HEK293 (cell line): ENCODE data around the gene ZNF45.

Experiments used
- BCL11A ChIP-seq: fragments of 450-650 bp; formaldehyde crosslinking; IDR thresholded peaks from 2 replicates; pipeline ENCODE4 v1.5.1; 2016; ENCODE audit warnings: low read depth, missing biosample characterization, missing genetic modification characterization
- FEZF1 ChIP-seq: fragments of 450-650 bp; formaldehyde crosslinking; IDR thresholded peaks from 2 replicates; pipeline ENCODE4 v1.5.1; 2016; ENCODE audit warnings: missing biosample characterization, missing genetic modification characterization
- HOXD13 ChIP-seq: sonication (generic); formaldehyde crosslinking; IDR thresholded peaks from 2 replicates; pipeline ENCODE4 v1.8.0; 2022; ENCODE audit warnings: missing genetic modification reagents, borderline replicate concordance
- KLF1 ChIP-seq: fragments of 450-650 bp; formaldehyde crosslinking; IDR thresholded peaks from 2 replicates; pipeline ENCODE4 v1.5.1; 2016; ENCODE audit warnings: missing biosample characterization, missing genetic modification characterization
- MEIS1 ChIP-seq: sonication (generic); formaldehyde crosslinking; IDR thresholded peaks from 2 replicates; pipeline ENCODE4 v1.8.1; 2022; ENCODE audit warnings: missing genetic modification reagents, mild to moderate bottlenecking, borderline replicate concordance
- PRDM4 ChIP-seq: fragments of 450-650 bp; formaldehyde crosslinking; IDR thresholded peaks from 2 replicates; pipeline ENCODE4 v1.5.1; 2017; ENCODE audit warnings: missing biosample characterization, missing genetic modification characterization
- ZBTB1 ChIP-seq: fragments of 450-650 bp; formaldehyde crosslinking; IDR thresholded peaks from 2 replicates; pipeline ENCODE4 v1.5.1; 2016; ENCODE audit warnings: missing biosample characterization, missing genetic modification characterization
- ZFP41 ChIP-seq: fragments of 450-650 bp; formaldehyde crosslinking; IDR thresholded peaks from 2 replicates; pipeline ENCODE4 v1.5.1; 2016; ENCODE audit warnings: missing biosample characterization, missing genetic modification characterization, borderline replicate concordance
- ZNF10 ChIP-seq: fragments of 450-650 bp; formaldehyde crosslinking; IDR thresholded peaks from 2 replicates; pipeline ENCODE4 v1.5.1; 2017; ENCODE audit warnings: missing biosample characterization, missing genetic modification characterization
- ZNF146 ChIP-seq: fragments of 450-650 bp; formaldehyde crosslinking; IDR thresholded peaks from 2 replicates; pipeline ENCODE4 v1.5.1; 2016; ENCODE audit warnings: missing biosample characterization, missing genetic modification characterization
- ZNF169 ChIP-seq: fragments of 450-650 bp; formaldehyde crosslinking; IDR thresholded peaks from 2 replicates; pipeline ENCODE4 v1.5.1; 2016; ENCODE audit warnings: missing biosample characterization, missing genetic modification characterization
- ZNF2 ChIP-seq: fragments of 450-650 bp; formaldehyde crosslinking; IDR thresholded peaks from 2 replicates; pipeline ENCODE4 v1.5.1; 2016; ENCODE audit warnings: missing biosample characterization, missing genetic modification characterization
- ZNF202 ChIP-seq: fragments of 450-650 bp; formaldehyde crosslinking; IDR thresholded peaks from 2 replicates; pipeline ENCODE4 v1.5.1; 2016; ENCODE audit warnings: missing biosample characterization, missing genetic modification characterization, borderline replicate concordance
- ZNF248 ChIP-seq: fragments of 450-650 bp; formaldehyde crosslinking; IDR thresholded peaks from 2 replicates; pipeline ENCODE4 v1.5.1; 2017; ENCODE audit warnings: missing biosample characterization, missing genetic modification characterization
- ZNF350 ChIP-seq: fragments of 450-650 bp; formaldehyde crosslinking; IDR thresholded peaks from 2 replicates; pipeline ENCODE4 v1.5.0; 2017; ENCODE audit warnings: missing biosample characterization, mild to moderate bottlenecking, missing genetic modification characterization
- ZNF394 ChIP-seq: fragments of 450-650 bp; formaldehyde crosslinking; IDR thresholded peaks from 2 replicates; pipeline ENCODE4 v1.5.1; 2016; ENCODE audit warnings: missing biosample characterization, missing genetic modification characterization, mild to moderate bottlenecking, moderate library complexity, borderline replicate concordance
- ZNF529 ChIP-seq: fragments of 450-650 bp; formaldehyde crosslinking; IDR thresholded peaks from 2 replicates; pipeline ENCODE4 v1.5.1; 2017; ENCODE audit warnings: missing genetic modification characterization, missing biosample characterization; ENCODE audit not compliant: insufficient replicate concordance
- ZNF621 ChIP-seq: fragments of 450-650 bp; formaldehyde crosslinking; IDR thresholded peaks from 2 replicates; pipeline ENCODE4 v1.5.1; 2017; ENCODE audit warnings: missing biosample characterization, missing genetic modification characterization
- ZNF623 ChIP-seq: fragments of 450-650 bp; formaldehyde crosslinking; IDR thresholded peaks from 2 replicates; pipeline ENCODE4 v1.5.1; 2016; ENCODE audit warnings: missing biosample characterization, missing genetic modification characterization
- ZNF624 ChIP-seq: fragments of 450-650 bp; formaldehyde crosslinking; IDR thresholded peaks from 2 replicates; pipeline ENCODE4 v1.5.1; 2017; ENCODE audit warnings: missing biosample characterization, missing genetic modification characterization
- ZNF626 ChIP-seq: fragments of 450-650 bp; sonication (Bioruptor Pico); formaldehyde crosslinking; IDR thresholded peaks from 2 replicates; pipeline ENCODE4 v1.5.1; 2018; ENCODE audit warnings: missing biosample characterization, missing genetic modification characterization, inconsistent platforms
- ZNF670 ChIP-seq: fragments of 450-650 bp; formaldehyde crosslinking; IDR thresholded peaks from 2 replicates; pipeline ENCODE4 v1.5.1; 2016; ENCODE audit warnings: missing biosample characterization, missing genetic modification characterization, low read depth
- ZSCAN23 ChIP-seq: fragments of 450-650 bp; formaldehyde crosslinking; IDR thresholded peaks from 2 replicates; pipeline ENCODE4 v1.5.1; 2016; ENCODE audit warnings: missing biosample characterization, missing genetic modification characterization
- TF ChIP-seq, protein P1 (sequence below): fragments of 450-650 bp; formaldehyde crosslinking; conservative IDR thresholded peaks from 2 replicates; pipeline ENCODE4 v1.5.1; 2016; ENCODE audit warnings: low read depth, missing biosample characterization, missing genetic modification characterization
- TF ChIP-seq, protein P2 (sequence below): fragments of 450-650 bp; formaldehyde crosslinking; IDR thresholded peaks from 2 replicates; pipeline ENCODE4 v1.5.1; 2017; ENCODE audit warnings: missing biosample characterization, missing genetic modification characterization
- TF ChIP-seq, protein P3 (sequence below): fragments of 450-650 bp; formaldehyde crosslinking; IDR thresholded peaks from 2 replicates; pipeline ENCODE4 v1.5.1; 2016; ENCODE audit warnings: missing biosample characterization, missing genetic modification characterization

The ZNF45 gene

DNA sequence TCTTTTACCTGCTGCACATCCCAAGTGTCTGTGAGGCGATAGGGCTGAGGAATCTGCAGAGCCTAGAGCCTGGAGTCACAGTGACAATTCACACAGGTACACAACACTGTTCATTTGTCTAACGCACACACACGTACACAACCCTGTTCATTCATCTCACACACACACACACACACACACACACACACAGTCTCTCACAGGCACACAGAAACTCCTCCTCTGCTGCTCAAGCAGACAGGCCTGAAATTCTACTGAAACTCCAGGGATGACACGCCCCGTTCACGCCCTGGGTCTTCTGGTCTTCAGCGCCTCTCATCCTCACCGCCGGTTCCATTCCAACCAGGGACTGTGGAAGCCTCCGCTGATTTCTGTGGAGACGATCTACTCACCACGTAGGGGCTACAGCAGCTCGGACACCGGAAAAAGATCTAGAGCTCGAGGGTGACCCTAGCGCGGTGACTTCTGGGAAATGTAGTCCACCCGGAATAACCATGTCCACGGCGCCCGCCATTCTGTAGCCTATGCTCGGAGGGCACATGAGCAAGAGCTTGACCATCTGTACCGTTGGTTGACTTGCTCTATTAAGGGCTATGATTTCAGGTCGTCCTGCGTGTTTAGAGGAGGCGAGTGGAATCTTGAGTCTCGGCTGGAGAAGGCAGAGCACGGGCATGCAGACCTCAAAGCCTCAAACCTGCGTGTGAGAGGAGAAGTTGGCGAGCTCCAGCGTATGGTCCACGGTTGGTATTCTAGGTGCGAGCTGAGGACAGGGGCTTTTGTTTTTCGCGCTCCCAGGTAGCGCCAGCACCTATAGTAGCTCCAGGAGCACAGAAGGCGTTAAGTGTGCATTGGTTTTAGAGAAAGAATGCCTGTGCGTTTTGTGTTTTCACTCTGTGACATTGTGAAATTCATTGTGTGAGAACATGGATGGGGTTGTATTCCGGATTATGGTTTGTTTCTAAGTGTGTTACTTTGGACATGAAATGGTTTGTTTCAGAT lies 33.4 kb downstream of the ZNF45 start (continued):
- TF ChIP-seq, protein P1, sequence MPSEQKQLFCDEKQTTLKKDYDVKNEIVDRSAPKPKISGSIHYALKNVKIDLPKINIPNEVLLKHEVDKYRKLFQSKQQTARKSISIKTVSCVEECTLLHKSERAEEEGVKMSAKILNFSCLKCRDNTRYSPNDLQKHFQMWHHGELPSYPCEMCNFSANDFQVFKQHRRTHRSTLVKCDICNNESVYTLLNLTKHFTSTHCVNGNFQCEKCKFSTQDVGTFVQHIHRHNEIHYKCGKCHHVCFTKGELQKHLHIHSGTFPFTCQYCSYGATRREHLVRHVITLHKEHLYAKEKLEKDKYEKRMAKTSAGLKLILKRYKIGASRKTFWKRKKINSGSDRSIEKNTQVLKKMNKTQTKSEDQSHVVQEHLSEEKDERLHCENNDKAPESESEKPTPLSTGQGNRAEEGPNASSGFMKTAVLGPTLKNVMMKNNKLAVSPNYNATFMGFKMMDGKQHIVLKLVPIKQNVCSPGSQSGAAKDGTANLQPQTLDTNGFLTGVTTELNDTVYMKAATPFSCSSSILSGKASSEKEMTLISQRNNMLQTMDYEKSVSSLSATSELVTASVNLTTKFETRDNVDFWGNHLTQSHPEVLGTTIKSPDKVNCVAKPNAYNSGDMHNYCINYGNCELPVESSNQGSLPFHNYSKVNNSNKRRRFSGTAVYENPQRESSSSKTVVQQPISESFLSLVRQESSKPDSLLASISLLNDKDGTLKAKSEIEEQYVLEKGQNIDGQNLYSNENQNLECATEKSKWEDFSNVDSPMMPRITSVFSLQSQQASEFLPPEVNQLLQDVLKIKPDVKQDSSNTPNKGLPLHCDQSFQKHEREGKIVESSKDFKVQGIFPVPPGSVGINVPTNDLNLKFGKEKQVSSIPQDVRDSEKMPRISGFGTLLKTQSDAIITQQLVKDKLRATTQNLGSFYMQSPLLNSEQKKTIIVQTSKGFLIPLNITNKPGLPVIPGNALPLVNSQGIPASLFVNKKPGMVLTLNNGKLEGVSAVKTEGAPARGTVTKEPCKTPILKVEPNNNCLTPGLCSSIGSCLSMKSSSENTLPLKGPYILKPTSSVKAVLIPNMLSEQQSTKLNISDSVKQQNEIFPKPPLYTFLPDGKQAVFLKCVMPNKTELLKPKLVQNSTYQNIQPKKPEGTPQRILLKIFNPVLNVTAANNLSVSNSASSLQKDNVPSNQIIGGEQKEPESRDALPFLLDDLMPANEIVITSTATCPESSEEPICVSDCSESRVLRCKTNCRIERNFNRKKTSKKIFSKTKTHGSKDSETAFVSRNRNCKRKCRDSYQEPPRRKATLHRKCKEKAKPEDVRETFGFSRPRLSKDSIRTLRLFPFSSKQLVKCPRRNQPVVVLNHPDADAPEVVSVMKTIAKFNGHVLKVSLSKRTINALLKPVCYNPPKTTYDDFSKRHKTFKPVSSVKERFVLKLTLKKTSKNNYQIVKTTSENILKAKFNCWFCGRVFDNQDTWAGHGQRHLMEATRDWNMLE, result peak; percentile 100
- no peak for TF ChIP-seq ZNF529 (tag by site-specific recombination)
- peak; percentile 67; the same call in 1 of the 2 replicates for TF ChIP-seq ZNF621 (tag by site-specific recombination)
- TF ChIP-seq, protein P2, sequence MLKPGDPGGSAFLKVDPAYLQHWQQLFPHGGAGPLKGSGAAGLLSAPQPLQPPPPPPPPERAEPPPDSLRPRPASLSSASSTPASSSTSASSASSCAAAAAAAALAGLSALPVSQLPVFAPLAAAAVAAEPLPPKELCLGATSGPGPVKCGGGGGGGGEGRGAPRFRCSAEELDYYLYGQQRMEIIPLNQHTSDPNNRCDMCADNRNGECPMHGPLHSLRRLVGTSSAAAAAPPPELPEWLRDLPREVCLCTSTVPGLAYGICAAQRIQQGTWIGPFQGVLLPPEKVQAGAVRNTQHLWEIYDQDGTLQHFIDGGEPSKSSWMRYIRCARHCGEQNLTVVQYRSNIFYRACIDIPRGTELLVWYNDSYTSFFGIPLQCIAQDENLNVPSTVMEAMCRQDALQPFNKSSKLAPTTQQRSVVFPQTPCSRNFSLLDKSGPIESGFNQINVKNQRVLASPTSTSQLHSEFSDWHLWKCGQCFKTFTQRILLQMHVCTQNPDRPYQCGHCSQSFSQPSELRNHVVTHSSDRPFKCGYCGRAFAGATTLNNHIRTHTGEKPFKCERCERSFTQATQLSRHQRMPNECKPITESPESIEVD (tag by site-specific recombination), result no peak
- TF ChIP-seq ZNF350, result no peak
- no peak for TF ChIP-seq ZNF10
- TF ChIP-seq ZBTB1 (tag by site-specific recombination), result no peak
- peak; percentile 49; the same call in 1 of the 2 replicates for TF ChIP-seq ZNF394
- TF ChIP-seq ZNF146 (tag by site-specific recombination), result peak; percentile 18; the same call in 1 of the 2 replicates
- TF ChIP-seq ZNF202 (tag by site-specific recombination), result no peak
- TF ChIP-seq HOXD13 (CRISPR knock-in tag), result peak; percentile 36; the same call in 1 of the 2 replicates
- TF ChIP-seq ZFP41 (tag by site-specific recombination), result no peak
- TF ChIP-seq ZNF623 (tag by site-specific recombination), result peak; percentile 40; the same call in 1 of the 2 replicates
- peak; percentile 70; the same call in 1 of the 2 replicates for TF ChIP-seq ZSCAN23 (tag by site-specific recombination)
- TF ChIP-seq ZNF626 (tag by site-specific recombination), result no peak
- TF ChIP-seq MEIS1 (CRISPR knock-in tag), result no peak
- TF ChIP-seq, protein P3, sequence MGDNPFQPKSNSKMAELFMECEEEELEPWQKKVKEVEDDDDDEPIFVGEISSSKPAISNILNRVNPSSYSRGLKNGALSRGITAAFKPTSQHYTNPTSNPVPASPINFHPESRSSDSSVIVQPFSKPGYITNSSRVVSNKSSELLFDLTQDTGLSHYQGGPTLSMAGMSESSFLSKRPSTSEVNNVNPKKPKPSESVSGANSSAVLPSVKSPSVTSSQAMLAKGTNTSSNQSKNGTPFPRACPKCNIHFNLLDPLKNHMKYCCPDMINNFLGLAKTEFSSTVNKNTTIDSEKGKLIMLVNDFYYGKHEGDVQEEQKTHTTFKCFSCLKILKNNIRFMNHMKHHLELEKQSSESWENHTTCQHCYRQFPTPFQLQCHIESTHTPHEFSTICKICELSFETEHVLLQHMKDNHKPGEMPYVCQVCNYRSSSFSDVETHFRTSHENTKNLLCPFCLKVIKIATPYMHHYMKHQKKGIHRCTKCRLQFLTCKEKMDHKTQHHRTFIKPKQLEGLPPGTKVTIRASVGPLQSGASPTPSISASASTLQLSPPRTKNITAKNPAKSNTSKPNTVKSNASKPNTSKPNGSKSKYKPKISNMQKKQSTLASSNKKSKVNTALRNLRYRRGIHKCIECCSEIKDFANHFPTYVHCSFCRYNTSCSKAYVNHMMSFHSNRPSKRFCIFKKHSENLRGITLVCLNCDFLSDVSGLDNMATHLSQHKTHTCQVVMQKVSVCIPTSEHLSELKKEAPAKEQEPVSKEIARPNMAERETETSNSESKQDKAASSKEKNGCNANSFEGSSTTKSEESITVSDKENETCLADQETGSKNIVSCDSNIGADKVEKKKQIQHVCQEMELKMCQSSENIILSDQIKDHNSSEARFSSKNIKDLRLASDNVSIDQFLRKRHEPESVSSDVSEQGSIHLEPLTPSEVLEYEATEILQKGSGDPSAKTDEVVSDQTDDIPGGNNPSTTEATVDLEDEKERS (tag by site-specific recombination), result peak; percentile 100
- TF ChIP-seq ZNF2, result peak; percentile 70
- peak; percentile 76; the same call in 1 of the 2 replicates for TF ChIP-seq ZNF624 (tag by site-specific recombination)
- no peak; the same call in 1 of the 2 replicates for TF ChIP-seq PRDM4 (tag by site-specific recombination)
- peak; percentile 51; the same call in 1 of the 2 replicates for TF ChIP-seq ZNF248 (tag by site-specific recombination)
- TF ChIP-seq BCL11A (tag by site-specific recombination), result peak; percentile 83
- peak; percentile 80 for TF ChIP-seq KLF1 (tag by site-specific recombination)
- peak; percentile 92 for TF ChIP-seq ZNF169 (tag by site-specific recombination)
- TF ChIP-seq ZNF670 (tag by site-specific recombination), result 0 out of 2 replicates have a peak, but pooled peaks have one; percentile 31
- TF ChIP-seq FEZF1 (tag by site-specific recombination), result peak; percentile 32; the same call in 1 of the 2 replicates
